ENCODE data around the gene STXBP1. TPM values are rescaled to one million over a fixed set of nuclear protein-coding genes. Genes with fewer than 3 reads are reported as not detected.

The STXBP1 gene
- total and polyA plus RNA-seq, 9 of the 15 experiments (the other 6 are each of a cell fraction or from before 2014, with no cell fraction given), result 4.6 to 35.1 (median 9.7) TPM

DNA sequence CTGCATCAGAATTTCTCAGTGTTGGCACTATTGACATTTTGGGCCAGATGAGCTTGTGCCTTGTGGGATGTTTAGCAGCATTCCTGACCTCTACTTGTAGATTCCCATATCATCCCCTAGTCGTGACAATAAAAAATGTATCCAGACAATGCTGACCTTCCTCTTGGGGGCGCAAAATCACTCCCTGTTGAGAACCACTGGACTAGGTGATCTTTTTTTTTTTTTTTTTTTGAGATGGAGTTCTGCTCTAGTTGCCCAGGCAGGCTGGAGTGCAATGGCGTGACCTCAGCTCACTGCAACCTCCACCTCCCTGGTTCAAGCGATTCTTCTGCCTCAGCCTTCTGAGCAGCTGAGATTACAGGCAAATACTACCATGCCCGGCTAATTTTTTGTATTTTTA lies 22.6 kb downstream of the STXBP1 start (continued):
- TF ChIP-seq RBBP5 (IDR thresholded peaks at IDR 0.05; ENCODE audit: borderline replicate concordance, insufficient read depth, low read length, poor library complexity, severe bottlenecking) (no peak), FOXJ3 (CRISPR knock-in tag; IDR thresholded peaks at IDR 0.05) (no peak), EWSR1 (IDR thresholded peaks at IDR 0.05; ENCODE audit: borderline replicate concordance, low read depth, partially characterized antibody) (no peak), CTCF (IDR thresholded peaks at IDR 0.05 in 2 of 3, conservative IDR thresholded peaks at IDR 0.05 in 1 of 3; ENCODE audit: insufficient read depth in 2 of 3, low read depth in 1 of 3, low read length in 3 of 3) (peak; percentile 50 to 71 (median 69)), NR2C2 (CRISPR knock-in tag; IDR thresholded peaks at IDR 0.05) (no peak), NR2C2 (tag; IDR thresholded peaks at IDR 0.05) (no peak), U2AF2 (optimal IDR thresholded peaks at IDR 0.05; ENCODE audit: low read depth, low read length) (no peak), CEBPZ (IDR thresholded peaks at IDR 0.05; ENCODE audit: borderline replicate concordance, low read depth, low read length) (no peak), E2F3 (CRISPR knock-in tag; IDR thresholded peaks at IDR 0.05) (no peak), TOE1 (IDR thresholded peaks at IDR 0.05; ENCODE audit: borderline replicate concordance) (0 out of 2 replicates have a peak, but pooled peaks have one; percentile 30), TOE1 (CRISPR knock-in tag; IDR thresholded peaks at IDR 0.05; ENCODE audit: borderline replicate concordance, low read depth) (no peak), HDAC1 (IDR thresholded peaks at IDR 0.05) (no peak), NFYB (IDR thresholded peaks at IDR 0.05; ENCODE audit: extremely low read depth, insufficient read length) (no peak), RFX1 (IDR thresholded peaks at IDR 0.05) (no peak), NR2F6 (CRISPR knock-in tag; IDR thresholded peaks at IDR 0.05) (no peak)
- TF ChIP-seq, protein P1, sequence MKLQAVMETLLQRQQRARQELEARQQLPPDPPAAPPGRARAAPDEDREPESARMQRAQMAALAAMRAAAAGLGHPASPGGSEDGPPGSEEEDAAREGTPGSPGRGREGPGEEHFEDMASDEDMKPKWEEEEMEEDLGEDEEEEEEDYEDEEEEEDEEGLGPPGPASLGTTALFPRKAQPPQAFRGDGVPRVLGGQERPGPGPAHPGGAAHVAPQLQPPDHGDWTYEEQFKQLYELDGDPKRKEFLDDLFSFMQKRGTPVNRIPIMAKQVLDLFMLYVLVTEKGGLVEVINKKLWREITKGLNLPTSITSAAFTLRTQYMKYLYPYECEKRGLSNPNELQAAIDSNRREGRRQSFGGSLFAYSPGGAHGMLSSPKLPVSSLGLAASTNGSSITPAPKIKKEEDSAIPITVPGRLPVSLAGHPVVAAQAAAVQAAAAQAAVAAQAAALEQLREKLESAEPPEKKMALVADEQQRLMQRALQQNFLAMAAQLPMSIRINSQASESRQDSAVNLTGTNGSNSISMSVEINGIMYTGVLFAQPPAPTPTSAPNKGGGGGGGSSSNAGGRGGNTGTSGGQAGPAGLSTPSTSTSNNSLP (IDR thresholded peaks at IDR 0.05; ENCODE audit: borderline replicate concordance, low read depth, low read length), result 0 out of 2 replicates have a peak, but pooled peaks have one; percentile 23
- TF ChIP-seq, protein P2, sequence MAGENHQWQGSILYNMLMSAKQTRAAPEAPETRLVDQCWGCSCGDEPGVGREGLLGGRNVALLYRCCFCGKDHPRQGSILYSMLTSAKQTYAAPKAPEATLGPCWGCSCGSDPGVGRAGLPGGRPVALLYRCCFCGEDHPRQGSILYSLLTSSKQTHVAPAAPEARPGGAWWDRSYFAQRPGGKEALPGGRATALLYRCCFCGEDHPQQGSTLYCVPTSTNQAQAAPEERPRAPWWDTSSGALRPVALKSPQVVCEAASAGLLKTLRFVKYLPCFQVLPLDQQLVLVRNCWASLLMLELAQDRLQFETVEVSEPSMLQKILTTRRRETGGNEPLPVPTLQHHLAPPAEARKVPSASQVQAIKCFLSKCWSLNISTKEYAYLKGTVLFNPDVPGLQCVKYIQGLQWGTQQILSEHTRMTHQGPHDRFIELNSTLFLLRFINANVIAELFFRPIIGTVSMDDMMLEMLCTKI (IDR thresholded peaks at IDR 0.05; ENCODE audit: partially characterized antibody), result no peak

Measured in K562 (cell line).